AG10803 (cell line): ENCODE measurements around the gene AQP6.

Experiments used
- DNase-seq: peaks from one replicate; pipeline ENCODE4 v3.0.0; 2010; ENCODE audit warnings: low read depth
- H3K4me3 ChIP-seq: 2 replicates; pipeline ENCODE4 v1.5.1; 2011; ENCODE audit warnings: mild to moderate bottlenecking, low read length, control low read depth
- TF ChIP-seq, protein P1 (sequence below): conservative IDR thresholded peaks from 2 replicates; pipeline ENCODE4 v1.5.1; 2011; ENCODE audit warnings: mild to moderate bottlenecking, low read length, control low read depth, inconsistent platforms

Gene AQP6

GRCh38 chr12:49929581-49929980, 43.2 kb upstream of the AQP6 start:
- H3K4me3 ChIP-seq: no peak overlapping the region
- no peak for DNase-seq
- TF ChIP-seq, protein P1, sequence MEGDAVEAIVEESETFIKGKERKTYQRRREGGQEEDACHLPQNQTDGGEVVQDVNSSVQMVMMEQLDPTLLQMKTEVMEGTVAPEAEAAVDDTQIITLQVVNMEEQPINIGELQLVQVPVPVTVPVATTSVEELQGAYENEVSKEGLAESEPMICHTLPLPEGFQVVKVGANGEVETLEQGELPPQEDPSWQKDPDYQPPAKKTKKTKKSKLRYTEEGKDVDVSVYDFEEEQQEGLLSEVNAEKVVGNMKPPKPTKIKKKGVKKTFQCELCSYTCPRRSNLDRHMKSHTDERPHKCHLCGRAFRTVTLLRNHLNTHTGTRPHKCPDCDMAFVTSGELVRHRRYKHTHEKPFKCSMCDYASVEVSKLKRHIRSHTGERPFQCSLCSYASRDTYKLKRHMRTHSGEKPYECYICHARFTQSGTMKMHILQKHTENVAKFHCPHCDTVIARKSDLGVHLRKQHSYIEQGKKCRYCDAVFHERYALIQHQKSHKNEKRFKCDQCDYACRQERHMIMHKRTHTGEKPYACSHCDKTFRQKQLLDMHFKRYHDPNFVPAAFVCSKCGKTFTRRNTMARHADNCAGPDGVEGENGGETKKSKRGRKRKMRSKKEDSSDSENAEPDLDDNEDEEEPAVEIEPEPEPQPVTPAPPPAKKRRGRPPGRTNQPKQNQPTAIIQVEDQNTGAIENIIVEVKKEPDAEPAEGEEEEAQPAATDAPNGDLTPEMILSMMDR: no peak

- no peak overlapping the region for H3K4me3 ChIP-seq
- TF ChIP-seq, protein P1: no peak
- DNase-seq: peak; percentile 43
These were observed 42.0 kb upstream of the AQP6 start for GRCh38 chr12:49930515-49931288.

DNA sequence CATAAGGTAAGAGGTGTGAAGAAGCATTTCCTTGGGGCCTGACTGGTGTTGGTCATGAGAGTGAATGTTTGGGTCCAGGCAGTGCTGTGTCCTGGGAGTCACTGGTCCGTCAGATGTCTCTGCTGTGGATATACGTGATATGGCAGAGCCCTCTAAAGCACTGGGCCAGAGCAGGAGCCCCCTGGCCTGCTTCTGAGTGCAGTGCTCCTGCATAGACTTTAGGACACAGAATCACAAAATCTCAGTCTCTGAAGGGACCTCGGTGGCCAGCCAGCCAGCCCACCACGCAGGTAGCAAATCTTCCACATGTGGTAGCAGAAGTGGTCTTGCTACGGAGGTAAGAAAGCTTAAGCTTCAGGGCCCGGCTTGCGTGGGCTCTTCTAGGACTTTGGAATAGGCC, 40.7 kb upstream of the AQP6 start:
- no peak overlapping the region for H3K4me3 ChIP-seq
- DNase-seq: no peak
- TF ChIP-seq, protein P1: no peak

DNA sequence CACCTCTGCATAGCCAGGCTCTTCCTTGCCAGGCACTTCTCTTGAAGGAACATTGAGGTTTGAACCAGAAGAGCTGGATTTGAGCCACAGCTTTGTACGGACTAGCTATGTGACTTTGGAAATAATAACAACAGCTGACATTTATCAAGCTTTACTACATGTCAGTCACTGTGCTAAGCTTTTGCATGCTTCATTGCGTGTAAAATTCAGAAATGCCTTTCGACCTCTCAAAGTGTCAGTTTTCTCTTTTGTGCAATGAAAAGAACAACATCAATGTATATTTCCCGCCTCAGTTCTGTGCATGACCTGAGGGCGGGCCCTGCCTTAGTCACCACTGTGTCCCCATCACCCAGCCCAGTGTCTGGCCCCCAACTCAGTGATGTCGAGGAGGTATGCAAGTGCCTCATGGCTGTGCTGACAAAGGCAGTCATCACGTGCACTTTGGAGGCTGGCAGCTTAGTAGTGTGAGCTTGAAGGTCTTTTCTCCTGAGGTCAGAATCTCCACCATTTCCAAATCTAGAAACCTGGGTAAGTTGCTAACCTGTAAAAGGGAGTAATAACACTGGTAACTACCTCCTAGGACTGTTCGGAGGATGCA, 40.1 kb upstream of the AQP6 start:
- no peak for DNase-seq
- H3K4me3 ChIP-seq: no peak overlapping the region
- TF ChIP-seq, protein P1: no peak

- no peak overlapping the region for H3K4me3 ChIP-seq
- TF ChIP-seq, protein P1: no peak
- DNase-seq: peak; percentile 4
These were observed 39.0 kb upstream of the AQP6 start for GRCh38 chr12:49933796-49934195.

DNA sequence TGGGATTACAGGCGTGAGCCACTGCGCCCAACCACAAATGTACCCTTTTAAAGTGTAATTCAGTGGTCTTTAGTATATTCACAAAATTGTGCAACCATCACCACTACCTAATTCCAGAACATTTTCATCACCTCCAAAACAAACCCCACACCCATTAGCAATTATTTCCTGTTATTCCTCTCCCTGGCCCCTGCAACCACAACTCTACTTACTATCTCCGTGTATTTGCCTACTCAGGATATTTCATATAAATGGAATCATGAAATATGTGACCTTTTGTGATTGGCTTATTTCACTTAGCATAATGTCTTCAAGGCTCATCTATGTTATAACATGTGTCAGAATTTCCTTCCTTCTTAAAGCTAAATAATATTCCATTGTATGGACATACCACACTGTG, 38.2 kb upstream of the AQP6 start:
- TF ChIP-seq, protein P1: no peak
- DNase-seq: no peak
- H3K4me3 ChIP-seq: no peak overlapping the region

GRCh38 chr12:49936925-49937324, 35.8 kb upstream of the AQP6 start:
- TF ChIP-seq, protein P1: no peak
- DNase-seq: peak; percentile 3
- H3K4me3 ChIP-seq: no peak overlapping the region
